NCI-H1092 treated with DMSO at 0.1 percent for 48 hours (cell line): ENCODE results near the gene SLC4A4.

Source experiments
- DNase-seq: peaks from one replicate; lab custom pipeline; 2025; lab: John Stamatoyannopoulos, UW

Gene SLC4A4

DNA sequence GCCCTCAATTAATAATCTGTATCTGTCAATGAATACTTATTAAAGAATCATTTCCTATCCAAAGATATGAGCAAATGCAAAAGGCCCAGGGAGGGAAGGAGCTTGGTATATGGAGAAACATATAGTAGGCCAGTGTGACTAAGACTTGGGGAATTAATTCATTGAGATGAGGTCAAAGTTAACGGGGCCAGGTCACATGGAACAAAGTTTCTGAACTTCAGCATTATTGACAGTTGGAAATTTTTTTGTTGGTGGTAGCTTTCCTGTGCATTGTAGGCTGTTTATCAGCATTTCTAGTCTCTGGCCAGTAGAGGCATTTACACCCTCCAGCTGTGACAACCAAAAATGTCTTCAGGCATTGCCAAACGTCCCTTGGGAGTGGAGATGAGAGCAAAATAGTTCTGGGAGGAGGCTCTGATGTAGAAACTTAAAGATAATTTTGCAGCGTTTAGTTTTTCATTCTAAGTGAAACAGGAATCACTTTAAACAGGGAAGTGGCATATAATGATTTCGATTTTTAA is 202.0 kb downstream of the SLC4A4 start:
- no peak for DNase-seq

DNA sequence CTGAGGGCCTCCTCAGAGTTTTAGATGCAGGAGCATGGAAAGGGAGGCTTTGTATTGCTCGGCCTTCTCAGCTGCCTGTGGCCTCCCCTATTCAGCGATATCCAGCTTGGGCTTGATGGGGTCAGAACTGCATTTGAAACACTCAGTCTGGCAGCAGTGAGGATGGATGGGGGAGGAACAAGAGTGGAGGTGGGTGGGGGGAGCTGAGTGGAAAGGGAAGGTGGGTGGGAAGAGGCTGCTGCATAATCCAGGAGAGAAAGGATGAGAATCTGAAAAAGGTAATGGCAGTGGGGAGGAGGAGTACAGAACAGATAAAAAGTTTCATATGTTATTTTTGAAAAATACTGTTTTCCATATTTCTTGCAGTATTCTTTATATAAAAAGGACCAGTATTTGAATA is 202.7 kb downstream of the SLC4A4 start:
- no peak for DNase-seq

DNA sequence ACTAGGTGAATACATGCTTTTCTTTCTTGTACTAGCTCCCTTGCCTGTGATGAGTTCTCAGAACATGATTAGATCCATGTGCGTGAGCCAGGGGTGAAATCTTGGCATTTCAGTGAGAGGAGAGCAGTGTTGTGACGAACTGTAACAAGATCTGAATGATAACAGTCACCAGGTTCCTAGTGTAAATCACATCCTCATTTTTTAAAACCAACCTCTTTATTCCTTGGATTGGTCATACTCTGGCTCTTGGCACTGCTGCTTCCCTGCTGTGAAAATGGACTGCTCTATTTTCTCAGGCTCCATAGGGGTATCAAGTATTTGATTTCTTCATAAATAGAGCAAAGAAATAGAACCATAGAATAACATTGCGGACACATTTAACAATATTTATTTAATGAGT is 206.3 kb downstream of the SLC4A4 start:
- DNase-seq: peak; percentile 84

DNA sequence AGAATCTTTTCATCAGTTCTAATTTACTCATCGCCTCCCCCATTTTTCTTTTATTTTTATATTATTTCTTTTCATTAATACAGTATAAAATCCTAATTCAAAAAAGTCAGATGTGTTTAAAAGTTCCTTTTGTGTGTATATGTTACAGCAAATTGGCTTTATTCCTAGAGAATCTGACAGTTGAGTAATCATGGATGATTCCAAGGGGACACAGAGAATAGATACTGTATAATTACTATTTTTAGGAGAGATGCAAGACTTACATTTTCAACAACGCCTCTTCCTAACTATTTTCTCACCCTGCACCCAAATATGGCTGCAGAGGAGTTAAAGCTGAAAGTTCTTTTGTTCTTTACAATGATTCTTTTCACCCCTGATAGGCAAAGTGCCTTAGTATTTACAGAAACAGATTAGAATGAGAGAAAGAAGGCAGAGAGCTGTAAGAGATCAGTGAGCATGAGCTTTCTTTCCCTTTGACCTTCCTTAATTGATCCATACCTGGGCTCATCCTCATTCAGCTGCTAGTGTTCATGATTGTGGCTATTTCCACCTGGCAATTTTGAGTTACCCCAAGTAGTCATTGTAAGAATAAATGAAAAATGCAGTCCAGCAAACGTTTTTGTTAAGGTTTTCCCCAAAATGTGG is 210.8 kb downstream of the SLC4A4 start:
- no peak for DNase-seq

DNA sequence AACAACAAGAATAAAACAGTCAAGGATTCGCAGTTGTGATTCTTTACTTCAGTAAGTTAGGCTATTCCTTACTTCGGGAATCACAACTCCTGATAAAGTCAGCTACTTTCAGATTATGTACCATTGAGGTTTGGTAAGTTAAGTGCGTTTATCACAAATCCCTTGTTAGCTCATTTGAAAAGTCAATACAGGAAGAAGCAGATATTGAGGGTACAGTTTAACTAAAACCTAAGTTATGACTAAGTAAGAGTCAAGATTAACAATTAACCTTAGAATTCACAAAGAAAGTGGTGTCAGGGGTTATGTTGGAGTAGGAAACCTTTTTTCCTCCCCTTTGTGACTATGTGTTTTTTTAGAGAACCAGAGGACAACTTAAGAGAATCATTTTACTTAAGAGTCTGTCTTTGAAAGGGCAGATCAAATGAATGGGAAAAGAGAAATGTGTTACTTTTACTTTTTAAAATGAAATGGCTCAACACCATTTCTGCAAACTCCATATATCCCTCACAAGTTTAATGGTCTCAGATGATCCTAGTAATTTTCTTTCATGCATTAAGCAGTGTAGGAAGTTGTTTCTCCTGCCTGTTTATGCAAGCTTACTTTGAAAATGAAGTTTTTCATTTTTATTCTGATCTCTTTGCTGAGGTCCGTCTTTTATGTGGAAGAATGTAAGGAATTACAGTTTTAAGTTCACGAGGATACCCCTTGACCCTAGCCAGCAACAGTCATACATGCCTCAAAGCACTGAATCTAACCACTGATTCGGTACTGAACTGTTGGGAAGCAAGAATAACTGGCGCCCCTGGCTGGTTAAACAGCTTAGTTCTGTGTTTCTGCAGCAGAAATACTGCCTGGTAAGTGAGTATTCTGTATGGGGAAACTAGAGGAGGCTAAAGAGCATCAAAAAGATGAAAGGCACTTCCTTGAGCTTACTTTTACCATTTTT is 211.7 kb downstream of the SLC4A4 start:
- DNase-seq: no peak

DNA sequence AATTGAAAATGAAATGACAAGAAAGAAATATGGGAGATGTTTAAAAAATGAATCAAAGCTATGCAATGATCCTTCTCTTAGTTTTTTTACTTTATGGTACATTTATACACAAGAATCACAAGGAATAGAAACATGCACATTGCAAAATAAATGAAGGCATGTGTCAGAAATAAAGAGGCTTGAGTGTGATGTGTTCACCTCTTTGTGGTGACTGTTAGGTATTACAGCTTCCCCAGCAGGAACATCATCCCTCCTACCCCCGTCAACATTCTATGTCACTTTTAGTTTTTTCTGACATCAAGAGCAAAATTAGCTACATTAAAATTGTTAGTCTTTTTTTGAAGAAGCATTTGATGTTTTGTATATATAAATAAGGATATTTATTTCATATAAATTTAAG is 214.8 kb downstream of the SLC4A4 start:
- DNase-seq: no peak

DNA sequence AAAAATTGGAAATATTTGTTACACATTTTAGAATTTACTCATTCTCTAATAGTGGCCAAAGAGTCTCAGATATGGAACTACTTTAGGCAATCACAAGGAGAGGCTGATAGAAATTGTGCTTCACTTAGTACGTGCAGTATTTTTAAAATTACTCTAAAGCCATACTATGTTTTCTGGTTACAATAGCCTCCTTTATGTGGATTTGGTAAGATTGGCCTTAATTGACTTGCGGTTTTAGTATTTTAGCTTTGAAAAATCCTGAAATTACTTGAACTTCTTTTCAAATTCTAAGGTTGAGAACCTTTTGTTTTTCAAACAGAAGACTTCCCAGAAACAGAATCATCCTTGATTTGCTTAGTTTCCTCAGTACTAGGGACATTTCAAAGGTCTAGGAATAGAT is 215.2 kb downstream of the SLC4A4 start:
- DNase-seq: no peak

DNA sequence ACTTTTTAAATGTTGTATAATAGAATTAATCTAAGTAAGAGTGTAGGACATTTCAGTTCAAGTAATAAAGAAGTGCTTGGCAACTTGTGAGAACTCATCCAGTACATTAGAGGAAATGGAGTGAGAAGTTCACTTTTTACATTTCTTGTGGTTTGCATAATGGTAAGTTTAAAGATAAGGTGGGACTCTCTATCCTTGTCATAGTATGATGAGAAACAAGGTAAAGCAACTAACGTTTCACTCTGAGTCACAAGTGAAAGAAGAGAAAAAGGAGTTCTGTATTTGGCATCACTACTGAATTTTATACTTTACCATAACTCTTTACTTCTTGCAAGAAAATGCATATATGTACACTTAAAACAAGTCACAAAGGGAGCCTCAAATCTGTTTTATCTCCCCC is 219.4 kb downstream of the SLC4A4 start:
- no peak for DNase-seq

DNA sequence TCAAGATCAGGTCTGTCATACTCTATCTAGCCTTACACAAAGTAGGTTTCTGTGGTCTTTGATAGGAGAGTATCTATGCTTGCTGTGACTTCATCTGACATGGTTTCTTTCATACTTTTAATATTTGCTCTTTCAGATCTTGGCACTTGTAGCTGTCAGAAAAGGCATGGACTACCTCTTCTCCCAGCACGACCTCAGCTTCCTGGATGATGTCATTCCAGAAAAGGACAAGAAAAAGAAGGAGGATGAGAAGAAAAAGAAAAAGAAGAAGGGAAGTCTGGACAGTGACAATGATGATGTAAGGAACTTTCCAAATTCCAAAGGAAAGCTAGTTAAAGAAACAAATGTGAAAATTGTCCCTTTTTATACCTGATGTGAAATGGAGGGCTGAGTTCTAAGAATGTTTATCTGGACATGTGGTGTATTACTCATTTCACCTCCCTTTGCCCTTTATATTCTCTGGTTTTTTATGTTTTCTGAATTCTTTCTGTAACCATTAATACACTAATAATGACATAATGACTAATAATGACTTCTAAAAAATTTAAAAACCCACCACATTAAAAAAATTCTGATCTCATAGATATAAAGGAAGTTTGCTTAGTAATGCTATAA is 221.2 kb downstream of the SLC4A4 start:
- DNase-seq: no peak

DNA sequence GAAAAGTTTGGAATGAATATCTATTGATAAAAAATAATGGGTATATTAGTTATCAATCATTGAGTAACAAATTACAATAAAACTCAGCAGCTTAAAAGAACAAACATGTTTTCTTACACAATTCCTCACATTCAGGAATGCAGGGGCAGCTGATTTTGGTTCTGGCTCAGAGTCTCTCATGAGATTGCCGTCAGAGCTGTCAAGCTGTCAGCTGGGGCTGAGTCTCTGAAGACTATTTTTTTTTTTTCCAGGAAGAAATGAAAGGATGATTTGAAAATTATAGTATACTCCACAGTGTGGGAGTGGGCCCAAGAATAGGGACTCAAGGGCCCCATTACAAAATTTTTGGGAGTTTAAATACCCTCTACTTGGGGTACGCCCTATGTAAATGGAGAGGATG is 226.0 kb downstream of the SLC4A4 start:
- DNase-seq: no peak

DNA sequence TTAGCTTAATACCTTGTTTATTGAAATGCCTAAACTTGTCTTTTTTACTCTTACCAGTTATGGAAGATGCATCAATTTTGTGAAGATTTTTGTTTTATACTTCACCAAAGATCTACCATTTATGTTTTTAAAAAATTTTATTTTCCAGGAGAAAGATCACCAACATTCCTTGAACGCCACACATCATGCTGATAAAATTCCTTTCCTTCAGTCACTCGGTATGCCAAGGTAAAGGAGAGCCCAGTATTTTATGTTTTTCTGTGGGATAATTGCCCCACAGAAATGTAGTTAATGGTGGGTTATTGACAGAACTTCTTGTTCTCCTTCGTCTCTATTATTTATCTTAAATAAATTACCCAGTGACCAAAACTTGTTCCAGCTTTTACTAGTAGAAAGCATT is 228.0 kb downstream of the SLC4A4 start:
- no peak for DNase-seq

DNA sequence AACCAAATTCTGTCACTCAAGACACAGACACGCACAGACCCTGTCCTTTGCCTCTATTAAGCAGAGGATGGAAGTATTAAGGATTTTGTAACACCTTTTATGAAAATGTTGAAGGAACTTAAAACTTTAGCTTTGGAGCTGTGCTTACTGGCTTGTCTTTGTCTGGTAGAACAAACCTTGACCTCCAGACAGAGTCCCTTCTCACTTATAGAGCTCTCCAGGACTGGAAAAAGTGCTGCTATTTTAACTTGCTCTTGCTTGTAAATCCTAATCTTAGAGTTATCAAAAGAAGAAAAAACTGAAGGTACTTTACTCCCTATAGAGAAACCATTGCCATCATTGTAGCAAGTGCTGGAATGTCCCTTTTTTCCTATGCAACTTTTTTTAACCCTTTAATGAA is 229.3 kb downstream of the SLC4A4 start:
- no peak for DNase-seq

DNA sequence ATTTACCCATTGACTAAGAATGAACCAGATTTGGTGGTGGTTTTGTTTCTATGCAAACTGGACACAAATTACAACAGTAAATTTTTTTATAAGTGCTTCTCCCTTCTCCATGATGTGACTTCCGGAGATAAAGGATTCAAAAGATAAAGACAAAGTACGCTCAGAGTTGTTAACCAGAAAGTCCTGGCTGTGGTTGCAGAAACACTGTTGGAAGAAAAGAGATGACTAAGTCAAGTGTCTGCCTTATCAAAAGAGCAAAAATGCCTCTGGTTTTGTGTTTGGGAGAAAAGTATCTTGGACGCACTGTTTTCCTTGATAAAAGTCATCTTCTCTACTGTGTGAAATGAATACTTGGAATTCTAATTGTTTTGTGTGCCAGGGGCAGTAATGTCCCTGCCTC is 231.7 kb downstream of the SLC4A4 start:
- DNase-seq: no peak

DNA sequence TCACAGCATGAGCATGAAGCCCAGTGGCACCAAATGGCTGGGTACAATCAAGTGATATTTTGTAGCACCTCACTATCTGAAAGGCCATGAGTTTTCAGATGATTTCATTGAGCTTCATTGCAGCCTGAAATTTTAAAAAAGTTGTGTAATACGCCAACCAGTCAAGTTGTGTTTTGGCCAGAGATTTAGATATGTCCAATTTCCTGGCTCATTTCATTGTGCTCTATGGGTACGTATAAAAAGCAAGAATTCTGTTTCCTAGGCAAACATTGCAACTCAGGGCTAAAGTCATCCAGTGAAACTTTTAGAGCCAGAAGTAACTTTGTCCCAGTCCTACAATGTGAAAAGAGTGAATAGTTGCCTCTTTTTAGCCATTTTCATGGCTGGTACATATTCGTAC is 232.5 kb downstream of the SLC4A4 start:
- DNase-seq: no peak

DNA sequence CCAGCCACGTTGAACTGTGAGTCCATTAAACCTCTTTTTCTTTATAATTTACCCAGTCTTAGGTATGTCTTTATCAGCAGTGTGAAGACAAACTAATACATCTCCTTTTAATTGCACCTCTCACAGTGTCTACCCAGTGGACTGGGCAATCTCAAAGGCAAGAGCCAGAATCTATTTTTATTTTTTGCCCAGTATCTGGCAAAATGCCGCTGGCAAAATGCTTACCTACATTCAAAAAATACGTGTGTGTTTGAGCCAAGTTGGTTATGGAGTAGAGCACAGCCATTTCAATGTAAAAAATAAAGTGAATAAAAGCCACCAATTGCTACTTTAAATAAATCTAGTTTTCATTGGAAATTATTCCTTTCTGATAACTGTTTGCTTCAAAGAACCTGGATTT is 245.2 kb downstream of the SLC4A4 start:
- no peak for DNase-seq

DNA sequence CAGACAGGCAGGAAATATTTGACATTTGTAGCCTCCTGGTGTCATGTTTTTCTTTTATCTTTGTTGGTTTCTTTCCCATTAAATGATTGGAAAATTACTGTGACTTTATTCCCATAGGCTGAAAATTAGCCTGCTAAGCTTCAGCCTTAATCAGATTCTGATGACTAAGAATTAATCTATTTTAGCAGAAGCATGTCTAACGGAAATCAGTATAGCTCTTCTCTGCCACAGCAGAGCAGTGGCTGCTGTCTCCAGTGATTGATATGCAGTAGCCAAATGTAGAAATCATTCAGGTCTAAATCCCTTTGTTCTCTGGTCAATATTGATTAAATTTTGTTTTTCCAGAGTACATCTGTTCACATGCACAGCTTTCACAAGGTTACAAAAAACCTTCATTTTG is 245.8 kb downstream of the SLC4A4 start:
- no peak for DNase-seq

DNA sequence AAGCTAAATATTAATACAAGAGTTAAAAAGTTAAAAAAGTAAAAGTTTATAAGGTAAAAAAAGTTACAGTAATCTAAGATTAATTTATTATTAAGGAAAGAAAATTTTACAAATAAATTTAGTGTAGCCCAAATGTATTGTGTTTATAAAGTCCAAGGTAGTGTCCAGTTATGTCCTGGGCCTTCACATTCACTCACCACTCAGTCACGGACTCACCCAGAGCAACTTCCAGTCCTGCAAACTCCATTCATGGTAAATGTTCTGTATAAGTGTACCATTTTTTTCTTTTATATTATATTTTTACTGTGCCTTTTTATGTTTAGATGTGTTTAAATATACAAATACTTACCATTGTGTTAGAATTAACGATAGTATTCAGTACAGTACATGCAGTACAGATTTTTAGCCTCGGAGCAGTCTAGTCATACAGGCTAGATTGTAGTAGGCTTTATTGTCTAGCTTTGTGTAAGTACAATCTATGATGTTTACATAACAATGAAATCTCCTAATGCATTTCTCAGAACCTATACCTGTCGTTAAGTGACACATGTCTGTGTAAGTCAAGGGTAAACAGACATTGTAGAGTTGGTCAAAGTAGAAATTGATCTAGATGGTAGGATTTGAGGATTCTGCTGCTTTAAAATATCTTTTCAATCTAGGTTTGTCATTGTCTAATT is 247.4 kb downstream of the SLC4A4 start:
- peak; percentile 26 for DNase-seq

DNA sequence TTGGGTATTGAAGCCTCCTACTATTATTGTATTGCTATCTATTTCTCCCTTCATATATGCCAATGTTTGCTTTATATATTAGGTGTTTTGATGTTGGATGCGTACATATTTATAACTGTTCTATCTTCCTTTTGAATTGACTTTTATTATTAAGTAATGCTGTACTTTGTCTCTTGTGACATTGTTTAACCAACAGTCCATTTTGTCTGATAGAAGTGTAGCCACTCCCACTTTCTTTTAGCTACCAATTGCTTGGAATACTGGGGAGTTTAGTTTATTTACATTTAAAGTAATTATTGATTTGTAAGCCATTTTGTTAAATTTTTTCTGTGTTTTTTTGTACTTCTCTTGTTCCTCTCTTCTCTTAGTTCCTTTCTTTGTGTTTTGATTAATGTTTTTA is 249.2 kb downstream of the SLC4A4 start:
- DNase-seq: no peak

DNA sequence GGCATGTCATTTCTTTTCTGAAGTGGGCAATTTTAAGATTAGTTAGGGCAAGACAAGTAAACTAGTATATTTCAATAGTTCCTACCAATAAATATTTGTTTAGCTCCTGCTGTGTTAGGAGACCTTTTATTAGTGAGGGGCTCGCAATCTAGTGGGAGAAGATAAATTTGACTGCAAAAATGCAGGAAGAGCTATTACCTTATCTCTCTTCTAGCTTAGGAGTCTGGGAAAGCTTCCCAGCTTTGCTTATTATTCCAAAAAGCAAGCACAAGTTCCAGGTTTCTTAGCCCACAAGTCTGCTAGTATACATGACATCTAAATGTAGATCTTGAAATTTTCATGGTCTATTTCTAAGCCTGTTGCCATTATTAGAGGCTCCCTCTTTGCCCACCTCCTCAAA is 254.0 kb downstream of the SLC4A4 start:
- DNase-seq: no peak

DNA sequence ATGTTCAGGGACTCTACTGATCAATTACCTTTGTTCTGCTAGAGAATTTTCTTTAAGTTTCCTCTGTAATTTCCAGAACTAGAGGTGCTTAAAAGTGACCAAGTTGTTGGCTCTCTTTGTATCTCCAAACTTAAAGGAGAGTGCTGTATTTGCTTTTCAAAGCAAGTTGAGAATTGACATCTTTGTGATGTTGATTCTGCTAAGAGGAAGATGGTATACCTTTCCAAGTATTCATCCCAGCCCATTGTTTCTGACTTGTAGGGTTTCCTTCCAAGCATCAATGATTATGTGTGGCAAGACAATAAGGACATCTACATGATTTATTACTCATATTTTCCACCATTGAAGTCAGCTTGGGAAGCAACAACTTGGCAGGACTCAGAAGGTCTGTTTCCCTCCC is 254.5 kb downstream of the SLC4A4 start:
- DNase-seq: no peak

DNA sequence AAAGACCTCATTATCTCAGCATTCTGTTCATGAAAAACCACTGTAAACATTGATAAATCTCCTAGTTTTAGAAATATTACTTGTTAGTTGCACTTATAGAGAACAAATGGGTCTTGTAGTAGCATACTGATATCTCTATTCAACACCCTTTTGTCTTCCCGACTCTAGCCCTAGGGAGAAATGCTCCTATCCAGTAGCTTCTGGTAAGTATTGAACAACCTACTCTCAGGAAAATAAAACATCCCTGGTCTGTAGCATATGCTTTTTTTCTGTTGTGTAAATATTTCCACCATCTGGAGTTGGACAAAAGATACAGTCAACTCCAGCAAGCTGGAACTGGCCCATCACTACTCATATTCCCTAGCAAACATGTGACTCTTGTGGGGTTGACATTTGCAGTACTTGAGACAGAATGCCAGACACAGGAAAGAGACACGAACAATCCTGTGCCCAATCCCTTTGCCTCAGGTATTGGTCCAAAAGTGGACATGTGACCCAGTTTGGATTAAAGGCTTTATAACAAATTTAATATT is 256.8 kb downstream of the SLC4A4 start:
- DNase-seq: peak; percentile 94

DNA sequence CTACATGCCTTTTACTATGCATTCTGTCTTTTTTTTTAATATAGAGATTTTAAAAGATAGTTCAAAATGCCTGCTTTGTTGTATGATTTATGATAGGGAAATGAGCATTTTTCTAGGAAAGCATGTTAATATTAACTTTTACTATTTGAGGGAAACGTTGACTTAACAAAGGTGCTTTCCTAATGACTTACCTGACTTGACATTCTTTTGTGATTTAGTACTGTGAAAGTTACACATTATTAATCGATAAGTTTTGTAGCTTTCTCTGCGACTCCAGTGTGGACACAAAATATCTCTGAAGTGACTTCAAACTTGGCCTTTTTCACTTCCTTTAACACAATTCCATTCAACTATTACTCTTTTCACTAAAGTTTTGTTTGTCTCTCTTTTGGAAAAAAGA is 260.8 kb downstream of the SLC4A4 start:
- no peak for DNase-seq
